Endothelial cell of umbilical vein (primary cell): ENCODE results near the gene TTLL10. TPM values are rescaled to one million over a fixed set of nuclear protein-coding genes. Genes with fewer than 3 reads are reported as not detected.

Experiments
- BruUV-seq: library from RNA; stranded (reverse); fragments of 400-500 nt; replicated peaks from 2 replicates; lab custom pipeline; 2021; lab: Mats Ljungman, UMichigan
- CTCF ChIA-PET: fragments of 300-600, 350-600 bp; sonication (Branson Sonifier 250); formaldehyde crosslinking; loops from one replicate; lab custom pipeline; 2021; ENCODE audit warnings: antibody characterized with exemption, inconsistent platforms; lab: Charles Lee
- POLR2A ChIA-PET: fragments of 300-600, 350-600 bp; sonication (Branson Sonifier 250); formaldehyde crosslinking; loops from one replicate; lab custom pipeline; 2021; ENCODE audit warnings: antibody characterized with exemption, inconsistent platforms; lab: Charles Lee
- DNase-seq: peaks from one replicate; pipeline ENCODE4 v3.0.0-alpha.2; 2011; ENCODE audit warnings: low read depth, low spot score
- FAIRE-seq: peaks from 2 replicates; lab custom pipeline; 2011; peaks lifted over from hg19 to GRCh38; lab: Jason Lieb, UNC
- H2AFZ ChIP-seq: 2 replicates; pipeline ENCODE4 v1.6.0; 2012; ENCODE audit warnings: low read depth, low read length, control low read depth, inconsistent platforms
- H3K27ac ChIP-seq: 2 replicates; pipeline ENCODE4 v1.5.1; 2011; ENCODE audit warnings: low read depth, mild to moderate bottlenecking, control low read depth, low read length, moderate library complexity; ENCODE audit not compliant: insufficient read depth
- H3K27me3 ChIP-seq, 2 experiments: 2 replicates each; pipeline versions ENCODE4 v1.6.0 to v1.6.1; 2011; ENCODE audit warnings: low read length in 2 of 2, mixed read lengths in 1 of 2; ENCODE audit not compliant: control insufficient read depth in 2 of 2, insufficient read depth in 2 of 2
- H3K36me3 ChIP-seq, 2 experiments: 2 replicates in 1 of 2; 3 replicates in 1 of 2; pipeline ENCODE4 v1.5.1; 2011; ENCODE audit warnings: low read length in 2 of 2, mild to moderate bottlenecking in 1 of 2, moderate library complexity in 1 of 2; ENCODE audit not compliant: control insufficient read depth in 2 of 2, insufficient read depth in 2 of 2; ENCODE audit errors: extremely low read depth in 1 of 2
- H3K4me1 ChIP-seq: 3 replicates; pipeline ENCODE4 v1.5.1; 2011; ENCODE audit warnings: mild to moderate bottlenecking, low read length; ENCODE audit not compliant: control insufficient read depth, insufficient read depth; ENCODE audit errors: extremely low read depth
- H3K4me2 ChIP-seq: 2 replicates; pipeline ENCODE4 v1.6.1; 2011; ENCODE audit warnings: low read length, control low read depth, mixed read lengths; ENCODE audit not compliant: insufficient read depth
- H3K4me3 ChIP-seq, 3 experiments: fragments of 200-600 bp in 1 of 3; sonication (generic), shearing (Covaris generic) in 1 of 3; replicated peaks in 1 of 3; 2 replicates each; pipeline ENCODE4 v1.5.1; 2011 to 2016; ENCODE audit warnings: control low read depth in 3 of 3, low read length in 3 of 3, mild to moderate bottlenecking in 2 of 3, inconsistent platforms in 1 of 3, low read depth in 1 of 3, moderate library complexity in 1 of 3; ENCODE audit not compliant: insufficient read depth in 1 of 3
- H3K79me2 ChIP-seq: 2 replicates; pipeline ENCODE4 v1.6.0; 2012; ENCODE audit warnings: low read length, inconsistent platforms; ENCODE audit not compliant: control insufficient read depth, insufficient read depth
- H3K9ac ChIP-seq: replicated peaks from 2 replicates; pipeline ENCODE3; 2011; ENCODE audit warnings: low read length, control low read depth; ENCODE audit not compliant: insufficient read depth; ENCODE audit errors: extremely low read depth
- H3K9me1 ChIP-seq: replicated peaks from 3 replicates; pipeline ENCODE4 v1.6.0; 2011; ENCODE audit warnings: mild to moderate bottlenecking, low read length; ENCODE audit not compliant: control insufficient read depth, insufficient read depth; ENCODE audit errors: extremely low read depth
- H3K9me3 ChIP-seq: replicated peaks from 2 replicates; pipeline ENCODE4 v1.5.1; 2012; ENCODE audit warnings: low read length, inconsistent platforms; ENCODE audit not compliant: control insufficient read depth, insufficient read depth
- H4K20me1 ChIP-seq: replicated peaks from 2 replicates; pipeline ENCODE3; 2011; ENCODE audit warnings: mild to moderate bottlenecking, low read length; ENCODE audit not compliant: control insufficient read depth, insufficient read depth; ENCODE audit errors: extremely low read depth
- CTCF ChIP-seq, 2 donors: IDR thresholded peaks; 1 replicate in 1 of 2; 2 replicates in 1 of 2; pipeline ENCODE4 v1.5.1; 2011; ENCODE audit warnings: low read length in 2 of 2, mild to moderate bottlenecking in 2 of 2, moderate library complexity in 2 of 2, control low read depth in 1 of 2, inconsistent platforms in 1 of 2, low read depth in 1 of 2; ENCODE audit not compliant: insufficient read depth in 1 of 2; ENCODE audit errors: extremely low read depth in 1 of 2
- EZH2 ChIP-seq: IDR thresholded peaks from 2 replicates; pipeline ENCODE4 v1.6.1; 2012; ENCODE audit warnings: borderline replicate concordance, low read depth, mild to moderate bottlenecking, moderate library complexity, low read length, inconsistent platforms; ENCODE audit not compliant: severe bottlenecking
- FOS ChIP-seq: IDR thresholded peaks from 2 replicates; pipeline ENCODE4 v1.6.1; 2011; ENCODE audit warnings: mild to moderate bottlenecking, low read length, moderate library complexity, borderline replicate concordance; ENCODE audit not compliant: insufficient read depth
- GATA2 ChIP-seq: IDR thresholded peaks from 2 replicates; pipeline ENCODE4 v1.7.0; 2011; ENCODE audit warnings: low read depth, mild to moderate bottlenecking, moderate library complexity, mixed read lengths, low read length; ENCODE audit not compliant: insufficient read length, insufficient read depth
- JUN ChIP-seq: IDR thresholded peaks from 2 replicates; pipeline ENCODE4 v1.6.1; 2011; ENCODE audit warnings: borderline replicate concordance, low read depth; ENCODE audit not compliant: insufficient read length, insufficient read depth
- MYC ChIP-seq: IDR thresholded peaks from one replicate; pipeline ENCODE4 v1.6.1; 2011; ENCODE audit warnings: mild to moderate bottlenecking, low read depth, low read length
- POLR2A ChIP-seq: IDR thresholded peaks from 2 replicates; pipeline ENCODE4 v1.6.1; 2012; ENCODE audit warnings: low read depth, mild to moderate bottlenecking, control low read depth, low read length
- POLR2AphosphoS5 ChIP-seq: IDR thresholded peaks from 2 replicates; pipeline ENCODE4 v1.6.1; 2012; ENCODE audit warnings: low read depth, mild to moderate bottlenecking, control low read depth, low read length, moderate library complexity; ENCODE audit not compliant: insufficient read depth
- dilution Hi-C: fragments of 300-500 bp; cut with MboI; formaldehyde crosslinking; loops from one replicate; pipeline ENCODE4 v1.15.0; 2019; ENCODE audit warnings: low sequenced_read_pairs; ENCODE audit not compliant: extremely low pct_ligation_motif_present
- intact Hi-C: fragments of 100-400 bp; cut with micrococcal nuclease; formaldehyde crosslinking; loops from one replicate; pipeline ENCODE4 v1.10.0; 2022
- polyA plus RNA-seq, 4 experiments: library from polyadenylated mRNA; depleted of rRNA in 3 of 4; stranded (reverse) in 3 of 4; unstranded in 1 of 4; fragments of >200 nt; gene quantifications; 2 replicates each; pipeline versions ENCODE4 v1.2.1 to v1.2.3, GENCODE V29; 2011 to 2012; ENCODE audit warnings: missing spikeins in 1 of 4
- total RNA-seq: library from RNA; stranded (reverse); gene quantifications from 2 replicates; pipeline ENCODE4 v1.2.3, GENCODE V29; 2021
- TF ChIP-seq, protein P1 (sequence below): IDR thresholded peaks from 2 replicates; pipeline ENCODE4 v1.6.1; 2011; ENCODE audit not compliant: insufficient read depth, insufficient read length

The TTLL10 gene
- total and polyA plus RNA-seq, 2 donors (not counting 3 experiments of a cell fraction or from before 2014, with no cell fraction given): not detected

GRCh38 chr1:1228596-1229321 is 55.1 kb downstream of the TTLL10 start:
- Histone ChIP-seq H3K36me3 (peaks cover 6 to 26% of the 10 kb centered on the region in 2 experiments), H3K4me2 (no peak overlapping the region), H3K9me3 (no peaks in the 10 kb centered on the region), H3K9me1 (no peaks in the 10 kb centered on the region), H3K27me3 (no peaks in the 10 kb centered on the region), H3K79me2 (peaks cover 70% of the 10 kb centered on the region), H2AFZ (no peak overlapping the region), H3K4me3 (no peak overlapping the region), H4K20me1 (no peaks in the 10 kb centered on the region), H3K4me1 (peaks cover 6% of the 10 kb centered on the region), H3K27ac (no peak overlapping the region), H3K9ac (no peak overlapping the region)
- CTCF ChIA-PET: interaction anchor here (3.7 kb wide), 1 partner anchor 107 kb away, joined by 43 read pairs; no protein-coding TSS in a partner anchor
- no peak for TF ChIP-seq GATA2
- no peak for TF ChIP-seq MYC
- no peak for TF ChIP-seq CTCF (IDR thresholded peaks at IDR 0.05; ENCODE audit: extremely low read depth in 1 of 2, insufficient read depth in 1 of 2, low read depth in 1 of 2, low read length in 2 of 2)
- TF ChIP-seq, protein P1, sequence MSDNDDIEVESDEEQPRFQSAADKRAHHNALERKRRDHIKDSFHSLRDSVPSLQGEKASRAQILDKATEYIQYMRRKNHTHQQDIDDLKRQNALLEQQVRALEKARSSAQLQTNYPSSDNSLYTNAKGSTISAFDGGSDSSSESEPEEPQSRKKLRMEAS: no peak
- no peak for TF ChIP-seq POLR2AphosphoS5
- no peak for TF ChIP-seq FOS
- no peak for TF ChIP-seq JUN
- TF ChIP-seq POLR2A: no peak
- no peak for TF ChIP-seq EZH2
- no peak for FAIRE-seq
- dilution Hi-C loops: no loop called here
- intact Hi-C loops: no loop called here
- POLR2A ChIA-PET: no interaction called here
- DNase-seq: no peak
- BruUV-seq: no TSS peak
